GM12874 (cell line): ENCODE measurements around the gene ST6GALNAC3.

Experiments used
- CTCF ChIP-seq: IDR thresholded peaks from 2 replicates; pipeline ENCODE4 v1.5.1; 2011; ENCODE audit warnings: low read depth, mild to moderate bottlenecking, control low read depth, low read length, moderate library complexity; ENCODE audit not compliant: insufficient read depth

Gene ST6GALNAC3

DNA sequence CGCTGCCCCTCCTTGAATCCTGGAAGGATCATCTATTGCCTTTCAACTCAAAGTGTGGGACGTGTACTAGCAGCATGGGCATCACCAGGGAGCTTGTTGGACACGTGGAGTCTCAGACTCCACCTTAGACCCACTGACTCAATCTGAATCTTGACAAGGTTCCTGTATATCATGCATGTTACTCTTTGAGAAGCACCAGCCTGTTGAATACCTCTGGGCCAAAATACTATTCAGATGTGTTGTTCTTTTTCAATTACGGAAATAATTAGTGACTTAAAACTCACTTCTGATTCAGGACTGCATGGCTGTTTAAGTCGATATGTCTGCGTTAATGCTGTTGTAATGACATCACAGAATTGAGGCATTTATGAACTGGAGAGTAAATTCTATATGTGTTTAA lies 70.8 kb downstream of the ST6GALNAC3 start:
- TF ChIP-seq CTCF = no peak

DNA sequence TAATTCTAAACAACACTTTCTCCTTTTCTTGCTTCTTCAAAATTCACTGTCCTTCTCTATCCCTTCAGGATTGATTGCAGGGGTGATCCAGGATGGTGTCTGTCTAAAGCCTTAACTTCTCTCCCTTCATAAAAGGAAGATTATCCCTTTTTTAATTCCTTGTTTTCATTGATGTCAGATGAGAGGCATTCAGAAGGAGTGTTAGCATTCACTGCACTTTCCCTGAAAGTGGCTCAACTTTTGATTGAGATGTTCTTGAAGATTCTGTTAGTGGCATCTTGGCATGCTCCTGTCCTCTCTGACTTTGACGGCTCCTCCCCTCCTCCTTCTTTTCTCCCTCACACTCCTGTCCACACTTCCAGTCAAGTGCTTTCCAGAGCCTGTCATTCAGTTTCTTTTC lies 71.6 kb downstream of the ST6GALNAC3 start:
- no peak for TF ChIP-seq CTCF

GRCh38 chr1:76147917-76148316 lies 73.4 kb downstream of the ST6GALNAC3 start:
- no peak for TF ChIP-seq CTCF

GRCh38 chr1:76148460-76148859 lies 73.9 kb downstream of the ST6GALNAC3 start:
- TF ChIP-seq CTCF = no peak

GRCh38 chr1:76153841-76154205 lies 79.3 kb downstream of the ST6GALNAC3 start:
- TF ChIP-seq CTCF = no peak

DNA sequence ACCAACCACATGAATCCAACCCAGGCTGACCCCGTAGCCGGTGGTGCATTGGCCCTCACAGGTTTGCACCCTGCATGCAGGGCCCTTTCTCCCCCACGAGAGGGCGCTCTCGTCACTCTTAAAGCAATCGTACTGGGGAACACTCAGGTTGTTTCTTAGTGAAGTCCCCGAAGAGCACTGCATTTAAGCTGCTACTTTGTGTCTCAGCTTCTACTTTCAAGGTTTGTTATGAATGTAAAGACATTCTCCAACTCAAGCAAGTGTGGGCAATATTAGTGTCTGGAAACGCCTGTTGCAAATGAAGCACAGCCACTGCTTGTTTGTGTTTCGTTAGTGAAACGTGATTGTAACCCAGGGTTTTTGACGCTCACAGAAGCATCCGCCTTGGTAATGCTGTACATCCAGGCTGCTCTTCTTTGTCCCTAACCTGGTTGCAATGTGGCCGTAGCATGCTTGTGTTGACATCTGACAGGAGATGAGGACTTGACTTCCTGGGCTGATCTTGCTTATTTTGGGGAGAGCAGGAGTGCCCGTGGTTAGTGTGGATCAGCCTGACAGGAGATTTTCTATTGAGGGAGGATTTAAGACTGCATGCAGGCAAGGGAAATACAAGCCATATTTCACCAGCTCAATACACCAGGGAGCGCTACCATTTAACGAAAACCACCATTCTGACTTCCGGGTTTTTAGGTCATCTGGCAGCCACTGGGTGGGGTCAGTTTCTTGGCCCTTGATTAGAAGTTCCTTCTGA lies 79.8 kb downstream of the ST6GALNAC3 start:
- TF ChIP-seq CTCF = peak; percentile 93

DNA sequence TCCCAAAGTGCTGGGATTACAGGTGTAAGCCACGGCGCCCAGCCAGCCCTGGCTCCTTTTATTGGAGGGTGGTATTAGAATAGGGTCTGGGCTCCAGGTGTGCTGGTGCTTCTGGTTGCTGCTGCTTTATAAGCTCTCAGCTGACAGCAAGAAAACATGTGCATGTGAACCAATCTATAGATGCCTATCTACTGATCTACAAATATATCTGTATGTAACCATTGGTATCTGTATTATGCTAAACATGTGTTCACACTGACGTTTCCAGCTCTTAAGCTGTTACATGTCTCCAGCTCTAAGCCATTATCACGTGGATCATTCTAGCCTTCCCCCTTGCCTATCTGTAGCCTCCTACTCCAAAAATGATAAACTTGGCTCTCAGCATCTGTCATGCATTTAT lies 82.4 kb downstream of the ST6GALNAC3 start:
- no peak for TF ChIP-seq CTCF
